ENCODE data around the gene CLCN2. TPM values are rescaled to one million over a fixed set of nuclear protein-coding genes. Genes with fewer than 3 reads are reported as not detected.

CLCN2 gene
- total and polyA plus RNA-seq, 2 of the 8 experiments (the other 6 are each of a cell fraction or from before 2014, with no cell fraction given): 13.7 to 16.1 TPM

- TF ChIP-seq USF2 (IDR thresholded peaks at IDR 0.05; ENCODE audit: low read length): no peak
- TF ChIP-seq CREB1 (IDR thresholded peaks at IDR 0.05): no peak
- TF ChIP-seq SP4 (IDR thresholded peaks at IDR 0.05; ENCODE audit: low read length): no peak
- no peak for TF ChIP-seq NRF1 (IDR thresholded peaks at IDR 0.05; ENCODE audit: low read depth, low read length)
- no peak for TF ChIP-seq GTF2F1 (IDR thresholded peaks at IDR 0.05; ENCODE audit: borderline replicate concordance, low read depth, low read length)
- TF ChIP-seq TBP (IDR thresholded peaks at IDR 0.05; ENCODE audit: low read depth, low read length): no peak
- TF ChIP-seq SUZ12 (IDR thresholded peaks at IDR 0.05; ENCODE audit: low read length): no peak
Observed at GRCh38 chr3:184307915-184308314, 53.5 kb downstream of the CLCN2 start (continued).
